Sigmoid colon (tissue), 3 donors: ENCODE results near the gene HK3.

ENCODE experiments used
- CTCF ChIP-seq, 4 experiments: fragments of 450-650 bp in 3 of 4; fragments of 200-600 bp in 1 of 4; IDR thresholded peaks; one replicate each; pipeline ENCODE4 v1.5.1; 2016 to 2019; ENCODE audit warnings: antibody characterized with exemption in 4 of 4, mild to moderate bottlenecking in 3 of 4, moderate library complexity in 2 of 4
- POLR2A ChIP-seq, 2 donors: fragments of 450-650 bp; IDR thresholded peaks; one replicate each; pipeline ENCODE4 v1.6.1; 2016; ENCODE audit warnings: antibody characterized with exemption in 2 of 2, mild to moderate bottlenecking in 2 of 2, moderate library complexity in 2 of 2

GRCh38 chr5:176890455-176891330 lies 8.5 kb downstream of the HK3 start:
- TF ChIP-seq POLR2A (IDR thresholded peaks at IDR 0.05) (no peak), CTCF (IDR thresholded peaks at IDR 0.05) (no peak)
